ENCODE measurements around the gene NAT9.

DNA sequence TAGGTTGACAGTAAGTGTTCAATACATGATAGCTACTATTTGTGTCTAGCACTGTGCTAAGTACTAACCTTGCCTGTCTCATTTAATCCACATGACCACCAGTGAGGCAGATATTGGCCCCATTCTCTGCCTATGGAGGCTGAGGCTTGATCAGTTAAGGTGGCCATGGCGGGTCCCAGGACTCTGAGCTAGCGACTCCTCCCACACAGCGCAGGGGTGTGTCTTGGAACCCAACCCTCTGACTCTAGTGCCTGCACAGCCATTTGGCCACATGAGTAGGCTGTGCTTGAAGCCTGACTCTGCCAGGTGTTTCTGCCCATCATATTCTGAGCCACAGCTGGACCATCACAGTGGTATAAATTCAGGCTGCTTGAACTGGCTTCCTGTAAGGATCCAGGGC, 21.3 kb downstream of the NAT9 start:
- TF ChIP-seq, protein P1, sequence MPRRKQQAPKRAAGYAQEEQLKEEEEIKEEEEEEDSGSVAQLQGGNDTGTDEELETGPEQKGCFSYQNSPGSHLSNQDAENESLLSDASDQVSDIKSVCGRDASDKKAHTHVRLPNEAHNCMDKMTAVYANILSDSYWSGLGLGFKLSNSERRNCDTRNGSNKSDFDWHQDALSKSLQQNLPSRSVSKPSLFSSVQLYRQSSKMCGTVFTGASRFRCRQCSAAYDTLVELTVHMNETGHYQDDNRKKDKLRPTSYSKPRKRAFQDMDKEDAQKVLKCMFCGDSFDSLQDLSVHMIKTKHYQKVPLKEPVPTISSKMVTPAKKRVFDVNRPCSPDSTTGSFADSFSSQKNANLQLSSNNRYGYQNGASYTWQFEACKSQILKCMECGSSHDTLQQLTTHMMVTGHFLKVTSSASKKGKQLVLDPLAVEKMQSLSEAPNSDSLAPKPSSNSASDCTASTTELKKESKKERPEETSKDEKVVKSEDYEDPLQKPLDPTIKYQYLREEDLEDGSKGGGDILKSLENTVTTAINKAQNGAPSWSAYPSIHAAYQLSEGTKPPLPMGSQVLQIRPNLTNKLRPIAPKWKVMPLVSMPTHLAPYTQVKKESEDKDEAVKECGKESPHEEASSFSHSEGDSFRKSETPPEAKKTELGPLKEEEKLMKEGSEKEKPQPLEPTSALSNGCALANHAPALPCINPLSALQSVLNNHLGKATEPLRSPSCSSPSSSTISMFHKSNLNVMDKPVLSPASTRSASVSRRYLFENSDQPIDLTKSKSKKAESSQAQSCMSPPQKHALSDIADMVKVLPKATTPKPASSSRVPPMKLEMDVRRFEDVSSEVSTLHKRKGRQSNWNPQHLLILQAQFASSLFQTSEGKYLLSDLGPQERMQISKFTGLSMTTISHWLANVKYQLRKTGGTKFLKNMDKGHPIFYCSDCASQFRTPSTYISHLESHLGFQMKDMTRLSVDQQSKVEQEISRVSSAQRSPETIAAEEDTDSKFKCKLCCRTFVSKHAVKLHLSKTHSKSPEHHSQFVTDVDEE (CRISPR knock-in tag; IDR thresholded peaks at IDR 0.05), result no peak
- no peak for TF ChIP-seq RARB (CRISPR knock-in tag; IDR thresholded peaks at IDR 0.05)
- TF ChIP-seq ZFP3 (CRISPR knock-in tag; IDR thresholded peaks at IDR 0.05), result no peak
